GM18508 (cell line): ENCODE measurements around the gene ZNF442.
"Not testable (repeated sequence)": the region's sequence is repeated elsewhere in the genome, so short reads cannot be mapped to it uniquely, and the experiment has no call there.

Source experiments
- ATAC-seq: cut with Tn5 transposase; IDR thresholded peaks from one replicate; pipeline ENCODE4 v1.9.1; 2021; ENCODE audit warnings: moderate number of reproducible peaks; ENCODE audit not compliant: insufficient read depth, unreplicated experiment

The ZNF442 gene

GRCh38 chr19:12365236-12366162, at the start of gene ZNF442:
Gene ZNF442, minus strand, starts transcription at chr19:12365683. Its CDS starts 2,052 bp downstream, at chr19:12363631.
- ATAC-seq: peak; percentile 70

- ATAC-seq: no peak
Measured at GRCh38 chr19:12411893-12412292, 46.4 kb upstream of the ZNF442 start.

DNA sequence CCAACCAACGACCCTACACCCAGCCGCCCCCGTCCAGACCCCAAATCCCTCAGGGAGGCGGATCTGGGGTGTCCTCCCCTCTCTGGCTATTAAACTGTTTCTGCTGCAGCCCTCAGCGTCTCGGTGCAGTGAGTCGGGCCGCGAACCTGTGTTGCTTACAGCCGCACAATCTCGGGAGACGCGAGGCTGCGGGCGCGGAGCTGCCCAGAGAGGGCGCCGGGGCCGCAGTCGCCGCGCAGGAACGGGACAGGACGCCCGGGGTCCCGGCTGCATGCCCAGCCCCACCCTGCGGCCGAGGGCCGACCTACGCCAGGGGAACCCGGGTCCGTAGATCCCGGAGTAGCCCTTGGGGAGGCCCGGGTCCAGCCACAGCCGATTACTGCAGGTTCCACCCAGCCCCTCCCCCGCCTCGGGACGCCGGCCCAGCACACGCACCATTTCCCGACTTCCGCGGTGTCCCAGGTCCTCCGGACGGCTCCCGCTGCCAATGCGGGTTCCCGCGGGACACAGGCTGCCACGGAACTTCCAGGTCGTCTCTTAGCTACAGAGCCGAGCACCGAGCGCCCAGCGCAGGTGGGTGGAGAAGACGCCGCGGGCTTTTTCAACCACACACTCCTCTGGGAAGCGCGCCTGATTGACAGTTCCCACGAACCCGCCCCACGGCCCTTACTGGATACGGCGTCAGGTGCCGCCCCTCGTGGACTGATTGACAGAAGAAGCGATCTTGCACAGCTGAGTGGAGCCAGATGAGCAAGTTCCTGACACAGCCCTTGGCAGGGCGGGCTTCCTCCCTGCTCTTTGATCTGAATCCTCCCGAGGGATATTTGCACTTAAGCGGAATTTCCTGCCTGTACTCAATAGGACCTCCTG, 35.4 kb upstream of the ZNF442 start, which contains the start of gene ZNF799:
Gene ZNF799 (minus strand): TSS at position 639 of the 870 bp plus-strand sequence. CDS start 201 bp downstream, at position 438.
- peak; percentile 58 for ATAC-seq

DNA sequence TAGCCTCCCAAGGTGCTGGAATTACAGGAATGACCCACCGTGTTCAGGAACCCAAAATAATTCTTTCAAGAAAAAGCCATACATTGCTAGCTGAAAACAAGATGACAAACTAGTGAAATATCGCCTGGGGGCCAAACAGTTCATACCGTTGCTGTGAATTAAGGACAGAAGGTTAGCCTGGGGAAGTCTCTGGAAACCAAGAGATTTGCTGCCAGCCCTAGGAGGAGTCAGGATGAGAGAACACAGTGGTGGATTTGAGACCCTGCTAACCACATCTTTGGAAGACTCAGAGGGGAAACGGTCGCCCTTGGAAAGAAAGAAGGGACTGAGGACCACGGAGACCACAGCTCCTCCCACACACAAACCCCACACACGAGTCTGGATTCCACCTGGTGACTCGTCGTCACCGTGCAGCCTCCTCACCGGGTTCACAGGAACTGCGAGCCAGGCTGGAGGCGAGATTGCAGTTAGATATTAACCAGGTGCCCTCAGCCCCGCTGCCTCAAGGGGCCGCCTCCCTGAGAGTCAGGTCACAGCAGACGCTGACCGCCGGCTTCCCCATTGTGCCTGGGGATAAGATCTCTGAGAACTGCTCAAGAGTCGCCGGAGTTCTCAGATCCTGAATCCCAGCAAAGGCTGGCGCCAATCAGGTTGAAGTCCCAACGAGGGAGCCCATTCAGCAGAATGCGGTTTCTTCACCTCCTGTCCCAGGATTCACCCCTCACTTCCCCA, 34.6 kb upstream of the ZNF442 start:
- ATAC-seq: peak; percentile 14

DNA sequence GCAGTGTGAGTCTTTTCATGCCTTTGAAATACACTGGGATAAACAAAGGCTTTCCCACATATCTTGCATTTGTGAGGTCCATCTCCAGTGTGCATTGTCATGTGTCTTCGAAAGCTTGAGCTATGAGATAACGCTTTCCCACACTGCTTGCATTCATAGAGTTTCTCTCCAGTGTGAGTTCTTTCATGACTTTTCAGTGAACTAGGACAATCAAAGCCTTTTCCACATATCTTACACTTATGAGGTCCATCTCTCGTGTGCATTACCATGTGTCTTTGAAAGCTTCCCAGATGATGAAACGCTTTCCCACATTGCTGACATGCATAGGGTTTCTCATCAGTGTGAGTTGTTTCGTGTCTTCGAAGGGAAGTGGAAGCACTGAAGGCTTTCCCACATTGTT, 25.7 kb upstream of the ZNF442 start:
- not testable (repeated sequence) for ATAC-seq

- ATAC-seq: not testable (repeated sequence)
Measured at GRCh38 chr19:12386365-12386764, 20.9 kb upstream of the ZNF442 start.

- no peak for ATAC-seq
Measured at GRCh38 chr19:12380444-12380737, 14.9 kb upstream of the ZNF442 start.

DNA sequence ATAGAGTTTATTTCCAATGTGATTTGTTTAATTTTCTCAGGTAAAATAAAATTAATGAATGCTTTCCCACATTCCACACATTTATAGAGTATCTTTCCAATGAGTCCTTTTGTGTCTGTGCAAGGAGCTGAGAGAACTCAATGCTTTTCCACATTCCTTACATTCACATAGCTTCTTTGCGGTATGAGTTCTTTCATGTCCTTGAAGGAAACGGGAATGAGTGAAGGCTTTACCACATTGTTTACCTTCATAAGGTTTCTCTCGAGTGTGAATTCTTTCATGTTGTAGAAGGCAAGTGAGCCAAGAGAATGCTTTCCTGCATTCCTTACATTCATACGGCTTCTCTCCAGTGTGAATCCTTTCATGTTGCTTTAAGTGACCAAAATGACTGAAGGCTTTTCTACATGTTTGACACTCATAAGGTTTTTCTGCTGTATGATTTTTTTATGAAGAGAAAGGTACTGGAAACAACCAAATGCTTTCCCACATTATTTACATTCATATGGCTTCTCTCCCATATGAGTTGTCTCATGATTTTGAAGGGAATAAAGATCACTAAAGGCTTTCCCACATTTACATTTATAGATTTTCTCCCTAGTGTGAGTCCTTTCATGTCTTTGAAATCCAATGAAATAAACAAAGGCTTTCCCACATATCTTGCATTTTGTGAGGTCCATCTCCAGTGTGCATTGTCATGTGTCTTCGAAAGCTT, 14.4 kb upstream of the ZNF442 start:
- ATAC-seq: no peak

- no peak for ATAC-seq
Measured at GRCh38 chr19:12374026-12374425, 8.5 kb upstream of the ZNF442 start.

GRCh38 chr19:12364391-12365235, 870 bp downstream of the ZNF442 start:
- ATAC-seq: no peak

DNA sequence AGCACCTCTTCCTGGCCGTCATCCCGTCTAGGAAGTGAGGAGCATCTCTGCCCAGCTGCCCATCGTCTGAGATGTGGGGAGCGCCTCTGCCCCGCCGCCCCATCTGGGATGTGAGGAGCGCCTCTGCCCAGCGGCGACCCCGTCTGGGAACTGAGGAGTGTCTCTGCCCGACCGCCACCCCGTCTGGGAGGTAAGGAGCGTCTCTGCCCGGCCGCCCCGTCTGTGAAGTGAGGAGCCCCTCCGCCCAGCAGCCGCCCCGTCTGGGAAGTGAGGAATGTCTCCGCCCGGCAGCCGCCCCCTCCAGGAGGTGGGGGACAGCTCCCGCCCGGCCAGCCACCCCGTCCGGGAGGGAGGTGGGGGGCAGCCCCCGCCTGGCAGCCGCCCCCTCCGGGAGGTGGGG, 3.2 kb downstream of the ZNF442 start:
- ATAC-seq: not testable (repeated sequence)

DNA sequence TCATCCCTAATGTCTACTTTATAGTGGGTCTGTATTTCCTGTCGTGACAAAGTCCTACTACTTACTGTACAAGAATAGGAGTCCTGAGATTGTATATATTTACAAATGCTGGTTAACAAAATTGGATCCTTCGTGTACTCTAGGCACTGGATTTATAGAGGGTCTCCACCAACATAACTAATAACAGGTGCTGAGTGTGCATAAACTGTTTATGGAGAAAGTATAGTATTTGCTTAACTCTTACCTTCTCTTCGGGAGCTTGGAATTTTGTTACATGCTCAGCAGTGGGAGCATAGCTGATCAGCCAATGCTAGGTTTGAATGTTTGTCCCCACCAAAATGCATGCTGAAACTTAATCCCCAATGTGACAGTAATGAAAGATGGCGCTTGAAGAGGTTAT, 12.1 kb downstream of the ZNF442 start:
- ATAC-seq: no peak

DNA sequence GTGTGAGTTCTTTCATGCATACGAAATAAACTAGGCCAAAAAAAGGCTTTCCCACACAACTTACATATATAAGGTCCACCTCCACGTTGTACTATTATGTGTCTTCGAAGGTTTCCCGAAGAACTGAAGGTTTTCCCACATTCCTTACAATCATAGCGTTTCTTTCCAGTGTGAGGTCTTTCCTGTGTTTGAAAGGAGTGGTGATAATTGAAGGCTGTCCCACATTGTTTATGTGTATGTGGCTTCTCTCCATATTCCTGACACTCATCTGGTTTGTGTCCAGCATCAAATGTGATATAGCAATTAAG, 14.6 kb downstream of the ZNF442 start:
- ATAC-seq: no peak

DNA sequence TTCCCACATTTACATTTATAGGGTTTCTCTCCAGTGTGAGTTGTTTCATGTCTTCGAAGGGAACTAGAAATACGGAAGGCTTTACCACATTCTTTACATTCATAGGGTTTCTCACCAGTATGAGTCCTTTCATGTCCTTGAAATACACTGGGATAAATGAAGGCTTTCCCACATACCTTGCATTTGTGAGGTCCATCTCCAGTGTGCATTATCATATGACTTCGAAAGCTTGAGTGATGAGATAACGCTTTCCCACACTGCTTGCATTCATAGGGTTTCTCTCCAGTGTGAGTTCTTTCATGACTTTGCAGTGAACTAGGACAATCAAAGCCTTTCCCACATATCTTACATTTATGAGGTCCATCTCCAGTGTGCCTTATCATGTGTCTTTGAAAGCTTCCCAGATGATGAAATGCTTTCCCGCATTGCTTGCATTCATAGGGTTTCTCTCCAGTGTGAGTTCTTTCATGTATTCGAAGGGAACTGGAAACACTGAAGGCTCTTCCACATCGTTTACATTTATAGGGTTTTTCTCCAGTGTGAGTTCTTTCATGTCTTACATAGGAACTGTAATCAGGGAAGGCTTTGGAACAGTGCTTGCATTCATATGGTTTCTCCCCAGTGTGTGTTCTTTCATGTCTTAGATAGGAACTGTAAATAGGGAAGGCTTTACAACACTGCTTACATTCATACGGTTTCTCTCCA, 15.1 kb downstream of the ZNF442 start:
- ATAC-seq: no peak

GRCh38 chr19:12346896-12347295, 18.6 kb downstream of the ZNF442 start:
- no peak for ATAC-seq

- no peak for ATAC-seq
Measured at GRCh38 chr19:12345197-12345596, 20.3 kb downstream of the ZNF442 start.

DNA sequence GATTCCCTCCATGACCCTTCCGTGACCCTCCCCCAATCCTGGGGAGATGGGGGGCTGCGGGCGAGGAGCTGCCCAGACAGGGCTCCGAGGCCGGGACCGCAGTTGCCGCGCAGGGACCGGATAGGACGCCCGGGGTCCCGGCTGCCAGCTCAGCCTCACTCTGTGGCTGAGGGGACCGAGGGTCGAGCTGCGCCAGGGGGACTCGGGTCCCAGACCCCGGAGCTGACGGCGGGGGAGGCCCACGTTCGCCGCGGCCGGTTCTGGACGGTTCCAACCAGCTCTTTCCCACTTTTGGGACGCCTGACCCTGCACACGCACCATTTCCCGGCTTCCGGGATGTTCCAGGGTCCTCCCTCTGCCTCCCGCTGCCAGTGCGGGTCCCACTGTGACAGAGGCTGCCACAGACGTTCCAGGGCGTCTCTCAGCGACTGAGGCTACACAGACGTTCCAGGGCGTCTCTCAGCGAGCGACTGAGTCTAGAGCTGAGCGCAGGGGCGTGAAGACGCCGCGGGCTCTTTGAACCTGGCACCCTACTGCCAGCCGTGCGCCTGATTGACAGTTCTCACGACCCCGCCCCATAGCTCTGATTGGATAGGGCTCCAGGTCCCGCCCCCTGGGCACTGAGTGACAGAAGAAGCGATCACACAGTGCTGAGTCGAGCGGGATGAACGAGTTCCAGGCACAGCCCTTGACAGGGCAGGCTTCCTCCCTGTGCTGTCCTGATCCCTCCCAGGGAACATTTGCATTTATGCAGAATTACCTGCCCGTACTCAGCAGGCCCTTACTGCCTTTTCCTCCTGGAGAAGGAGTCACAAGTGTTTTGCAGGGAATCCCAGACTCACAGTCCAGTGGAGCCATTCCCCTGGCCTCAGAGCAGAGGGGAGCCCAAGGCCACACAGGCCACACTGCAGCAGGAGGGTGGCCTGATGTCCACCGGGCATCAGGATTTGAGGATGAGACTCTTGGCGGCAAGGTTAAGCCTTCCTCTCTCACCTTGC, 32.0 kb downstream of the ZNF442 start, which contains the start of gene ZNF563:
Gene ZNF563 (minus strand): TSS at position 472 of the 998 bp plus-strand sequence. CDS start 151 bp downstream, at position 321.
- peak; percentile 53 for ATAC-seq
